ENCODE measurements around the gene RAD9A.

The RAD9A gene

DNA sequence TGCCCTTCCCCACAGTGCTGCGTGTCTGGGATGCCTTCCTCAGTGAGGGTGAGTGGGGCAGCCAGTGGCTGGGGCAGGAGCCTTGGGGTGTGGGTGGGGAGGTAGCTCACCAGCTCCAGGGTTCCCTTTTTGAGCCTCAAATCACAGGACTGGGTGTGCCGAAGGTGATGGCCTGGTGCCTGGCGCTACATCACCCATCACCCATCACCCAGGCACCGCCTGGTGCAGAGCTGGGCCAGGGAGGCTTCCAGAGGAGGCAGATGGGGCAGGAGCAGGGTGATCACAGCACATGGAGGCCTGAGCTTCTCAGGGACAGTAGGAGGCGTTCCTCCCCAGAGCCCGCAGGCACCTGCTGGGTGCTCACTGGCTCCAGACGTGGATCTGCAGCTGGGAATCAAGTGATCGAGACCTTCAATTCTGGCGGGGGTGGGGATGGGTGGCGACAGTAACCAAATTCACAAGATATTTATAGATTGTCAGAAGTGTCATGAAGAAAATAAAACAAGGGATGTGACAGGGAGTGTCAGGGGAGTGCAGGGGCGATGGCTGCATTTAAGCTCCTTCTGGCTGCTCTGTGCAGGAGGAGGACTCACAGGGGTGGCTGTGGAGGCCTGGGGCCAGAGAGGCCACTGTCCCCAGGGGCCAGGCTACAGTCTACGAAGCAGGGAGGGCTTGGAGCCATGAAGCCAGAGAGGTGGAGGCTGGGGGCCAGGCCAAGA, 15.3 kb downstream of the RAD9A start:
- no peak overlapping the region for H3K4me3 ChIP-seq (ENCODE audit: extremely low read depth, insufficient read depth, low read length, poor library complexity, severe bottlenecking)

DNA sequence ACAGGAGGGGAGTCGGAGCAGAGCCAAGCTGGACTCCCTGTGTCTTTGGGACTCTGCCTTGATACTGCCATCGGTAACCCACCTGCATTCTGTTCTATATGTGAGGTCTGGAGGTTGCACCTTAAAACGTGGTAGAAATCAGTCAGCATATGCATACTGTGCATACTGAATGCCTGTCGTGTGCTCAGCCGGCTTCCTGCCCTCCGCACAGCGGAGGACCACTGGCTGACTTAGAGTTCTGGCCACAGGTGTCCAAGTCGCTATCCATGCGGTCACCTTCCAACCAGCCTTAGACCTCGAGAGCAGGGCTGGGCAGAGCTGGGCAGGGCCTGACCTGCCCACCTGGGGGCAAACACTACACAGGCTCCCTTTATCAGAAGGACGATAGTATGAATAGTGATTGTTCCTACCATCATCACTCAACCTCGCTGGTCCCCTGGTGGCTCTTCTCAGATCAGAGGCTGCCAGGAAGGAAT, 15.9 kb downstream of the RAD9A start:
- no peak overlapping the region for H3K27ac ChIP-seq (ENCODE audit: low read depth, low read length, severe bottlenecking)
- peaks cover 7% of the 10 kb centered on the region for H3K4me1 ChIP-seq (ENCODE audit: control insufficient read depth, insufficient read depth, low read length, poor library complexity, severe bottlenecking)
- no peak overlapping the region for H3K4me3 ChIP-seq (ENCODE audit: extremely low read depth, insufficient read depth, low read length, poor library complexity, severe bottlenecking)
- 88 to 89% methylated on average over 10 to 12 of the region's 12 CpGs for WGBS, 2 experiments (ENCODE audit: insufficient coverage in 2 of 2)
- H3K9me3 ChIP-seq (ENCODE audit: control insufficient read depth, low read length) = no peaks in the 10 kb centered on the region
- no peaks in the 10 kb centered on the region for H3K36me3 ChIP-seq (ENCODE audit: control insufficient read depth, insufficient read depth, low read length)

More for the DNA sequence above, 15.3 kb downstream of the RAD9A start:
- WGBS, 2 experiments (ENCODE audit: insufficient coverage in 2 of 2) = 83 to 85% methylated on average over 7 to 9 of the region's 12 CpGs
- Histone ChIP-seq H3K27ac (ENCODE audit: low read depth, low read length, severe bottlenecking) (no peak overlapping the region), H3K9me3 (ENCODE audit: control insufficient read depth, low read length) (no peaks in the 10 kb centered on the region), H3K4me1 (ENCODE audit: control insufficient read depth, insufficient read depth, low read length, poor library complexity, severe bottlenecking) (peaks cover 10% of the 10 kb centered on the region), H3K36me3 (ENCODE audit: control insufficient read depth, insufficient read depth, low read length) (no peaks in the 10 kb centered on the region)

DNA sequence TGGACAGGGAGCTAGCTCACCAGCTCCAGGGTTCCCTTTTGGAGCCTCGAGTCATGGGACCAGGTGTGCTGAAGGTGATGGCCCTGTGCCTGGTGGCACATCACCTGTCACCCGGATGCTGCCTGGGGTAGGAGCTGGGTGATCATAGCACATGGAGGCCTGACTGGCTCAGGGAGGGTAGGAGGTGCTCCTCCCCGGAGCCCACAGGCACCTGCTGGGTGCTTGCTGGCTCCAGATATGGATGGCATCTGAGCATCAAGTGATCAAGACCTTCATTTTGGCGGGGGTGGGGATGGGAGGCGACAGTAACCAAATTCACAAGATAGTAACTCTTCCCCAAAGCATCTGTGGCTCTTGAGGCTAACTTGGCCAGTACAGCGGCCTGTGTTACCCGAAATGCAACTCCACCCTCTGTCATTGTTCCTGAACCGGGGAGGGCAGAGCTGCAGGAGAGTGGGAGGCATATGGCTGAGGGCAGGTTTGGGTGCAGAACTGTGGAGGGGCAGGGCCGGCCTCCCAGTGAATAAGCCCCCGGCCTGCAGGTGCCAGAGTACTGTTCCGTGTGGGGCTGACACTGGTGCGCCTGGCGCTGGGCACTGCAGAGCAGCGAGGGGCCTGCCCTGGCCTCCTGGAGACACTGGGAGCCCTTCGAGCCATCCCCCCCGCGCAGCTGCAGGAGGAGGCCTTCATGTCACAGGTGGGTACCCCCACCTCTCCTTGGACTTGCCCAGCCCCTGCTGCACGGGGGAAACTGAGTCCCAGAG, 16.8 kb downstream of the RAD9A start:
- Histone ChIP-seq H3K27ac (ENCODE audit: low read depth, low read length, severe bottlenecking) (no peak overlapping the region), H3K9me3 (ENCODE audit: control insufficient read depth, low read length) (no peaks in the 10 kb centered on the region), H3K4me1 (ENCODE audit: control insufficient read depth, insufficient read depth, low read length, poor library complexity, severe bottlenecking) (peaks cover 8% of the 10 kb centered on the region), H3K4me3 (ENCODE audit: extremely low read depth, insufficient read depth, low read length, poor library complexity, severe bottlenecking) (no peak overlapping the region), H3K36me3 (ENCODE audit: control insufficient read depth, insufficient read depth, low read length) (no peaks in the 10 kb centered on the region)
- WGBS, 2 experiments (ENCODE audit: insufficient coverage in 2 of 2) = 85 to 92% methylated on average over 5 to 16 of the region's 18 CpGs

- no peak overlapping the region for H3K27ac ChIP-seq (ENCODE audit: low read depth, low read length, severe bottlenecking)
- no peaks in the 10 kb centered on the region for H3K9me3 ChIP-seq (ENCODE audit: control insufficient read depth, low read length)
- H3K4me3 ChIP-seq (ENCODE audit: extremely low read depth, insufficient read depth, low read length, poor library complexity, severe bottlenecking) = no peak overlapping the region
- peaks cover 3% of the 10 kb centered on the region for H3K4me1 ChIP-seq (ENCODE audit: control insufficient read depth, insufficient read depth, low read length, poor library complexity, severe bottlenecking)
- H3K36me3 ChIP-seq (ENCODE audit: control insufficient read depth, insufficient read depth, low read length) = no peaks in the 10 kb centered on the region
- WGBS, 2 experiments (ENCODE audit: insufficient coverage in 2 of 2) = 92 to 95% methylated on average over 20 to 24 of the region's 24 CpGs
These were observed 17.5 kb downstream of the RAD9A start for GRCh38 chr11:67409261-67409666.

DNA sequence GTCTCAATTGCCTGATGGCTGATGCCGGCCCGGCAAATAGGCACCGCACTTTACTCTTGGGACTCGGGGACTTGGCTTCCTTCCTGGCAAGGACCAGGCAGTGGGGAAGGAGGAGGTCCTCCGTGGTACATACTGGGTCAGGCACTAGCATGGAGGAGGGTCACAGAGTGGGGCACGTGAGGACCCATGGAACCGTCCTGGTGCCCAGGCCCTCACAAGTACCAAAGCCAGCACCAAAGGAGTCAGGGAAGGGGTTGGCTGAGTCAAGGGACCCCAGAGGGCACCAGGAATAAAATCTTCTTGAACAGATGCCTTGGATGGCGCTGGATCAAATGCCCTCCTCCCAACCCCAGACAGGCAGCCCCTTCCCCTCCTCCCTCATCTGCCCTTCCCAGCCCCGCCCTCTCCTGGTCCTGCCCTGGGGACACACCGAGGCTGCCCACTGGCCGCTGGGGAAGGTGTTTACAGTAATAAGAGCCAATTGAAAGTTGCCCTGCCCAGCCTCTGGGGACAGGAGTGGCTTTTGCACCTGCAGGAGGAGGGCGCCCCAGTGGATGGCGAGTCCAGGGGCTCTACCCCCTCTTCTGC, 18.1 kb downstream of the RAD9A start:
- Histone ChIP-seq H3K36me3 (ENCODE audit: control insufficient read depth, insufficient read depth, low read length) (no peaks in the 10 kb centered on the region), H3K27ac (ENCODE audit: low read depth, low read length, severe bottlenecking) (no peak overlapping the region), H3K4me3 (ENCODE audit: extremely low read depth, insufficient read depth, low read length, poor library complexity, severe bottlenecking) (no peak overlapping the region), H3K9me3 (ENCODE audit: control insufficient read depth, low read length) (no peaks in the 10 kb centered on the region), H3K4me1 (ENCODE audit: control insufficient read depth, insufficient read depth, low read length, poor library complexity, severe bottlenecking) (peaks cover 3% of the 10 kb centered on the region)
- 66 to 68% methylated on average over 9 of the region's 13 CpGs for WGBS, 2 experiments (ENCODE audit: insufficient coverage in 2 of 2)

GRCh38 chr11:67410369-67410831, 18.6 kb downstream of the RAD9A start:
- Histone ChIP-seq H3K36me3 (ENCODE audit: control insufficient read depth, insufficient read depth, low read length) (no peaks in the 10 kb centered on the region), H3K27ac (ENCODE audit: low read depth, low read length, severe bottlenecking) (no peak overlapping the region), H3K4me3 (ENCODE audit: extremely low read depth, insufficient read depth, low read length, poor library complexity, severe bottlenecking) (no peak overlapping the region), H3K4me1 (ENCODE audit: control insufficient read depth, insufficient read depth, low read length, poor library complexity, severe bottlenecking) (peaks cover 3% of the 10 kb centered on the region), H3K9me3 (ENCODE audit: control insufficient read depth, low read length) (no peaks in the 10 kb centered on the region)
- WGBS, 2 experiments (ENCODE audit: insufficient coverage in 2 of 2) = 89 to 95% methylated on average over 10 to 14 of the region's 15 CpGs

DNA sequence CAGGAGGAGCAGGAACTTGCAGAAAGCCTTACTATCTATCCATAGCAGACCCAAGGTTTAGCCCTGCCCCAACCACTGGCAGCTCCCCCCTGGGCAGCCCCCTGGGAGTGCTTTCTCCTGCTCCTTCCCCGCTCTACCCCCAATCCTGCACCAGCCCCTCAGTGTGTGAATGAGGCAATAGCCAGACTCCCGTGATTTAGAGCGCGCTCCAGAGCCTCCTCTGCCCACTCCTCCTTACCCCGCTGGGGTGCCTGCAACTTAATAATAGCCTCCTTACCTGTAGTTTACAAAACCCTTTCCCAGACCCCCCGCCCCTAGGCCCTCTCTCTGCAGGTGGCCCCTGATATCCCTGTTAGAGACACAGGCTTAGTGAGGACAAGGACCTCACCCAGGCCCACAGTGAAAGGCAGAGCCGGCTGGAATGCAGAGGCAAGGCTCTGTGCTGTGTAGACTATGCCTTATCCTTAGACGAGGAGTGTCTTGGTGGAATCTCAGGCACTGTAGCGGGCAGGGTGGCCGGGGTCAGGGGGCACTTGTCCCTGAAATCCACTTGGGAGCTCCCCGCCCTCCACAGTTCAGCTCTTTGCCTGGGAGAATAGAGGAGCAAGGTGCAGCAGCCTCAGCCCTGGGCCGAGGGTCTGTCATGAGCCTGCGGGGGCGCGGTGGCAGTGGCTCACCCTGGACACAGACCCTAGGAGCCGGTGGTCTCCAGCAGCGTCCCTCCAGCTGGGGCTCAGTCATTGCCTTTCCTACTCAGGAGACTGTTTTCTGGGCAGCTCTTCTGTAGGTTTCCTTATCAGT, 19.4 kb downstream of the RAD9A start:
- WGBS, 2 experiments (ENCODE audit: insufficient coverage in 2 of 2) = 79 to 84% methylated on average over 13 to 17 of the region's 17 CpGs
- peaks cover 3% of the 10 kb centered on the region for H3K4me1 ChIP-seq (ENCODE audit: control insufficient read depth, insufficient read depth, low read length, poor library complexity, severe bottlenecking)
- no peak overlapping the region for H3K4me3 ChIP-seq (ENCODE audit: extremely low read depth, insufficient read depth, low read length, poor library complexity, severe bottlenecking)
- no peaks in the 10 kb centered on the region for H3K36me3 ChIP-seq (ENCODE audit: control insufficient read depth, insufficient read depth, low read length)
- no peaks in the 10 kb centered on the region for H3K9me3 ChIP-seq (ENCODE audit: control insufficient read depth, low read length)
- H3K27ac ChIP-seq (ENCODE audit: low read depth, low read length, severe bottlenecking) = no peak overlapping the region

GRCh38 chr11:67411785-67412152, 20.0 kb downstream of the RAD9A start:
- H3K9me3 ChIP-seq (ENCODE audit: control insufficient read depth, low read length) = no peaks in the 10 kb centered on the region
- WGBS, 2 experiments (ENCODE audit: insufficient coverage in 2 of 2) = 80 to 90% methylated on average over 5 to 7 of the region's 7 CpGs
- no peak overlapping the region for H3K4me3 ChIP-seq (ENCODE audit: extremely low read depth, insufficient read depth, low read length, poor library complexity, severe bottlenecking)
- H3K36me3 ChIP-seq (ENCODE audit: control insufficient read depth, insufficient read depth, low read length) = no peaks in the 10 kb centered on the region
- H3K4me1 ChIP-seq (ENCODE audit: control insufficient read depth, insufficient read depth, low read length, poor library complexity, severe bottlenecking) = peaks cover 3% of the 10 kb centered on the region
- no peak overlapping the region for H3K27ac ChIP-seq (ENCODE audit: low read depth, low read length, severe bottlenecking)

DNA sequence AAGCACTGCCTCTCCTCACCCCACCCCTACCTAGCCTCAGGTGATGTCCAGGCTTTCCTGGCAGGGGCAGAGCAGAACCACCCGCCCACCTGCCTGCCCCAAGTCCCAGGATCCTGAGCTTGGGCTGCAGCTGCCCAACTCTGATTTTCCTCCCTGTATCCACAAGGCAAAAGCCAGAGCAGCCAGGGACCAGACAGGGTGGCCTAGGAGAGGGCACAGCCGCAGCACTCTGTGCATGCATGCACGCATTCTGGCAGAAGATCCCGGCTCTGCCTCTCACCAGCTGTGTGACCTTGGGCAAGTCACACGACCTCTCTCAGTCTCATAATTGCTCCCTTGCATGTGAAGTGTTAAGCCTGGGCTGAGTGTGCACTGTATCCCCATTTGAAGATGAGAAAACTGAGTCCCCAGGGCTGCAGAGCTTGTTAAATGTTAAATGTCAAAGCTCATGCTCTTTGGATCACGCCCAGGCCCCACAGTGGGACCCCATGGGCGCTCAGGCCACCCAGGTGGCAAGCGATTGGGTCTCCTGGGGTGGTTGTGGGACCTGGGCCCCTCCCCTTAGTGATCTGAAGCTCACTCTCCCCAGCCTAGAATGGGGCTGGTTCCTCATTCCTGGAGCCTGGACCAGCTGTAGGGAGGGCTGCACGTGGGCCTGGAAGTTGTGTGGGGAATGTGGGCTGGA, 20.9 kb downstream of the RAD9A start:
- Histone ChIP-seq H3K4me1 (ENCODE audit: control insufficient read depth, insufficient read depth, low read length, poor library complexity, severe bottlenecking) (peaks cover 3% of the 10 kb centered on the region), H3K9me3 (ENCODE audit: control insufficient read depth, low read length) (no peaks in the 10 kb centered on the region), H3K4me3 (ENCODE audit: extremely low read depth, insufficient read depth, low read length, poor library complexity, severe bottlenecking) (no peak overlapping the region), H3K36me3 (ENCODE audit: control insufficient read depth, insufficient read depth, low read length) (no peaks in the 10 kb centered on the region), H3K27ac (ENCODE audit: low read depth, low read length, severe bottlenecking) (no peak overlapping the region)
- WGBS, 2 experiments (ENCODE audit: insufficient coverage in 2 of 2) = 78 to 82% methylated on average over 5 to 8 of the region's 9 CpGs

Measured in mesodermal cell (in vitro differentiated cells).